Neural cell (in vitro differentiated cells): ENCODE results near the gene TDRKH.

ENCODE experiments used
- CTCF ChIP-seq: fragments of 450-650 bp; IDR thresholded peaks from 2 replicates; pipeline ENCODE4 v1.5.1; 2014; ENCODE audit warnings: antibody characterized with exemption, mild to moderate bottlenecking, moderate library complexity; ENCODE audit not compliant: poor library complexity, severe bottlenecking
- EP300 ChIP-seq: fragments of 450-650 bp; conservative IDR thresholded peaks from 2 replicates; pipeline ENCODE4 v1.6.1; 2014; ENCODE audit warnings: antibody characterized with exemption, mild to moderate bottlenecking, moderate library complexity; ENCODE audit not compliant: poor library complexity, severe bottlenecking
- EZH2 ChIP-seq: fragments of 200-600, 300-800 bp; shearing (Covaris generic), sonication (generic); IDR thresholded peaks from 2 replicates; pipeline ENCODE4 v1.6.1; 2014; ENCODE audit warnings: antibody characterized with exemption, low read length, borderline replicate concordance, mild to moderate bottlenecking; ENCODE audit not compliant: insufficient read depth, poor library complexity, severe bottlenecking
- RAD21 ChIP-seq: fragments of 450-650 bp; conservative IDR thresholded peaks from 2 replicates; pipeline ENCODE4 v1.6.1; 2014; ENCODE audit warnings: antibody characterized with exemption, mild to moderate bottlenecking, moderate library complexity
- REST ChIP-seq: IDR thresholded peaks from 2 replicates; pipeline ENCODE4 v1.6.1; 2012; ENCODE audit warnings: borderline replicate concordance
- SMC3 ChIP-seq: fragments of 450-650 bp; conservative IDR thresholded peaks from 2 replicates; pipeline ENCODE4 v1.6.1; 2014; ENCODE audit warnings: antibody characterized with exemption, mild to moderate bottlenecking, moderate library complexity; ENCODE audit not compliant: poor library complexity
- TAF1 ChIP-seq: IDR thresholded peaks from 2 replicates; pipeline ENCODE4 v1.6.1; 2012; ENCODE audit warnings: low read depth

GRCh38 chr1:151809985-151810556 is 19.8 kb upstream of the TDRKH start:
- TF ChIP-seq REST (no peak), CTCF (no peak), TAF1 (no peak), RAD21 (no peak), EZH2 (no peak), EP300 (no peak), SMC3 (no peak)
